Fibroblast of peridontal ligament (primary cell): ENCODE measurements around the gene FKBP2.

Experiments used
- DNase-seq: peaks from one replicate; pipeline ENCODE4 v3.0.0-alpha.2; 2010; ENCODE audit errors: extremely low read depth

Gene FKBP2

DNA sequence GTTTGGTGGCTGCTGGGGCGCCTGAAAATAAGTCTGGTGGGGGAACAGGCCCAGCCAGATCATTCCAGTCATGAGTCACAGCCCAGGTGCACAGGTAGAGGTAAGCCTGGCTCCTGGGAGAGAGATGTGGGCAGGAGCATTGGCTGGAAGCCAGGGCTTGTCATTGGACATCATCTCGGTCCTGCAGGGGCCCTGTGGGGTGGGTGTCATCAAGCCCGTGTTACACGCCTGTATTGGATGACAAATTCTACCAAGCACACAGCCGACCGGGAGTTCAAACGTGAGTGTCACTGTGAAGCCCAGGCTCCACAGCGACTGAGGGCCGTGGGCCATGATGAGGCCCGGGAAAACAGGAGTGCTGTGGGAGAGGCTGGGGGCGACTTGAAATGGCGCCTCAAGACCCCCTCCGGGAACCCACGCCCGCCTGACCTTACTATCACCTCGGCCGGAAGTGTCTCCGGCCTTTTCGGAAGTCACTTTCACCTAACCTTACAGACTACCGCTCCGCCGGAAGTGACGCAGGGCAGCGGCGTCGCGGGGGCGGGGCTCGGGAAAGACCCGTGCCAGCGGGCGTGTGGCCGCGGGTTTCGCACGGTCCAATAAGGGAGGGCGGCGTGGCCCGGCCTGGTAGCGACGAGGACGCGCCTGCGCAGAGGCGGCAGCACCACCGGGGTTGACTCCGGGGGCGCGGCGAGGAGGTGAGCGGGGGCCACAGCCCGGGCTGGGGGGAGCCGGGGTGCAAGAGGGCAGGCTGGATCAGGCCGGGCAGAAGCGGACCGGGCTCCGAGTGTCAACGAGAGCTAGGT lies at the start of gene FKBP2:
TSS of gene FKBP2 (plus strand) at position 661 of the 806 bp plus-strand sequence. CDS start 1,293 bp downstream, outside the sequence.
- DNase-seq = peak; percentile 94

GRCh38 chr11:64192434-64192833 lies 48.5 kb upstream of the FKBP2 start:
- DNase-seq = no peak

DNA sequence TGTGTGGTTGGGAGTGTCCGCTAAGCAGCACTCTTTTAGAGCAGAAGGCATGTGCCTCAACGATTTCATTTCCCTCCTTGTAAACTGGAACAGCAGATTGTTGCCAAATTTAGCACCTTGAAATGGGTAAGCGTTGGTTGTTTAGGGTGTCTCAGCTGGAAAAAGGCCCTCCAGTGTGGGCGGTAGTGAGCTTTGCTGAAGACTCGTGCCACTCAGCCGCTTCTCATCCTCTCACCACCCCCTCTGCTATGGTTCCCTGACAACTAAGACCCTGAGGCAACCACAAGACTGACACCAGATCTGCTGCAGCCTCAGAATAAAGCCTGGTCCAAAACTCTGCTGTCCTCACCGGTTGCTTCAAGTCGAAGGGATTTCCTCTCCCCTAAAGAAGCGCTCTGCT lies 44.3 kb upstream of the FKBP2 start:
- DNase-seq = no peak

GRCh38 chr11:64198511-64198910 lies 42.4 kb upstream of the FKBP2 start:
- DNase-seq = no peak

DNA sequence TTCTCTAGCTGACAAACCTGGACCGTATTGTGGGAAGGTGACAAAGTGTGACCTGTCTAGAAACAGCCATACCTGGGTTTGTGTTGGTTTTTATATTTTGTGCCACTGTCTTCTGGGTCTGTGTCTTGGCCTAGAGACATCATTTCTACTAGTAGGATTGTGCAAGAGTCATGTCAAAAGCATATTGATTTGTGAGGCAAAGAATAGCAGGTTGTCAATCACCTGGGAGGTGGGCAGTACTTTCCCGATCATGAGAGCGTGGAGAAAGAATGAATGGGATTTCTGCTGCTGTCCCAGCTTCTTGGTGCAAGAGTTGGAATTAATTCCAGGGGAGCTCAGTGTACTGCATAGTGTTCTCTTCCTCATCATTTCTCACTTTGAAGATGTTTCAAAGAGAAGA lies 39.4 kb upstream of the FKBP2 start:
- DNase-seq = no peak

GRCh38 chr11:64202992-64203391 lies 37.9 kb upstream of the FKBP2 start:
- no peak for DNase-seq

DNA sequence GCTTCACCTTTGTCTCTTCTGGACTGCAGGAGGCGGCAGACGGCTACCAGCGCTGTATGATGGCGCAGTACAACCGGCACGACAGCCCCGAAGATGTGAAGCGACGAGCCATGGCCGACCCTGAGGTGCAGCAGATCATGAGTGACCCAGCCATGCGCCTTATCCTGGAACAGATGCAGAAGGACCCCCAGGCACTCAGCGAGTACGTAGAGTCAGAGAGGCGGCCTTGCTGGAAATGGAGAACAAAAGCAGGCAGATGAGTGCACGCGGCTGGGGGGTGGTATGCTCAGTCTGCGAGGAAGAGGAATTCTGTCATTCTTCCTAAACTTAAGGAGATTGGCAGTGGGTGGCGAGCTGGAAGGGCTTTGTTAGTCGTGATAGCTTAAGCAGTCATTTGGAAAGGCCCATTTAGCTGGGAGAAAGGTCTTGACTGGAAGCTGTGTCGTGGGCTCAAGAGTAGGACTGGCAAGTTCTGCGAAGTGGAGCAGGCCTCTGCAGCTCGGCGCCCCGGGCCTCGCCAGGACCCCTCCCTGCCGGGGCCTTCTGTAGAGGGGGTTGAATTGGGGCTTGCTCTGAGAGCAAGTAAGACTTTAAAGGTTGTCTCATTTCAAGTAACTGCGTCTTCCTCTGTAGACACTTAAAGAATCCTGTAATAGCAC lies 37.3 kb upstream of the FKBP2 start:
- no peak for DNase-seq

DNA sequence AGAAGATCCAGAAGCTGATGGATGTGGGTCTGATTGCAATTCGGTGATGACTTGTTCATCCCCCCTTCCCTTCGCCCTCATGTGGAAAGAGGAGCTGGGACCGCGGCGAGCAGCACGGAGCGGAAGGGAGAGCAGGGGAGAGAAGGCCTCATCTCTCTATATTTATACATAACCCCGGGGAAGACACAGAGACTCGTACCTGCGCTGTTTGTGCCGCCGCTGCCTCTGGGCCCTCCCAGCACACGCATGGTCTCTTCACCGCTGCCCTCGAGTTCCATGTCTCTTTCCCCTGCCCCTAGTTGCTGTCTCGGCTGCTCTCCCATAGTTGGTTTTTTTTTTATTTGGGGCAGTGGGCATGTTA lies 36.8 kb upstream of the FKBP2 start:
- no peak for DNase-seq

DNA sequence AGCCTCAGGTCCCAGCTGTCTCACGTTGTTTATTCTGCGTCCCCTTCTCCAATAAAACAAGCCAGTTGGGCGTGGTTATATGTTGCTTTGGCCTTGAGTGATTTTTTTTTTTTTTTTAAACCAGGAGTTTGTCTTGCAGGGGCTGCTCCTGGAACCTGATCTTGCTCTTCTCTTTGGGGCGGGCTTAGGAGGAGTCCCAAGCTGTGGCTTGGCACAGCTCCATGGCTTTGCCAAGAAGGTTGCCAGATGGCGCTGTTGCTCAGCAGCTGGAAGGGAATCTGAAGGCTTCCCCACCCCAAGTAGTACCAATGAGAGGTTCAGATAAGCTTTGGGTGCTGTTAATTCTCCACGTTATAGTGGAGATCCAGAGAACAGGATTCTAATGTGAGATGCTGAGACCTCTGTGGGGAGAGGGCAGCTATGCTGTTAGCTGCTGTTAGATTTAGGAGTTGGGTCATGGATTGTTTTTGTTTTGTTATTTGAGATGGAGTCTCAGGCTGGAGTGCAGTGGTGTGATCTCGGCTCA lies 36.4 kb upstream of the FKBP2 start:
- DNase-seq = peak; percentile 97

DNA sequence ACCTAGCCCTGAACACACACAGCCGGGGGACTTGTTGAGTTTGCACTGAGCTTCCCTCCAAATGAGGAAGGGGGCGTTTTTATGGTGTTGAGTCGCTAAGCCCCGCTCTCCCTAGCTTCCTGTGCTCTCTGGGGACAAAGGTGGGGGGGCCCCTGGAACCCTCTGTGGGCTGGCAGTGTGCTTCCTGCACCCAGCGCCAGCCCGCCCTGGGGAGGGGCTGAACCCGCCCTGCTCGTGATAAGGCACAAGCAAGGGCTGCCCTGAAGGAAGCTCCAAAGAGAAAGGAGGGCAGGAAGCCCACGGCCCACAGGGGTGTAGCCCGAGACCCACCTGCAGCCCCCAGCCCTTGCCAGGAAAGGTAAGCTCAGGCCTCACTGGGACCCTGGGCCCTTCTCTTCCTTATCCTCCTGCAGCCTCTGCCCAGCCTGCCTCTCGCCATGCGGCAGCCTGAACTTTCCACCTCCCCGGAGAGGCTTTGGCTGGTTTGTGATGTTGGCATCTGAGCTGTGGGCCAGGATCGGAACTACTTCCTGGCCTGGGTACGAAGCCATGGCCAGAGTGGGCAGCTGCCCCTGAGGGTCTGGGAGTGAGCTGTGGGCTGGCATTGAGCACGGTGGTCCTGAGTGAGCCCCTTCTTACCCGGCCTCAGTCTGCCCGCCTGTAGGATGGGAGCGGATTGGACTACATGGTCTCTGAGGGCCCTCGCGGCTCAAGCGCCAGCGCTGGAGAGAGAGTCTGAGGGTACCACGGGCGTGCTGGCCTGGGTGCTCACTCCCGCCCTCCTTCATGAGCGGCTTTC lies 34.2 kb upstream of the FKBP2 start, which contains the start of gene FERMT3:
TSS of gene FERMT3 (plus strand) at position 265 of the 799 bp plus-strand sequence. CDS start 644 bp downstream, outside the sequence.
- DNase-seq = no peak

- DNase-seq = peak; percentile 49
Measured at GRCh38 chr11:64207256-64208085, 33.4 kb upstream of the FKBP2 start.

DNA sequence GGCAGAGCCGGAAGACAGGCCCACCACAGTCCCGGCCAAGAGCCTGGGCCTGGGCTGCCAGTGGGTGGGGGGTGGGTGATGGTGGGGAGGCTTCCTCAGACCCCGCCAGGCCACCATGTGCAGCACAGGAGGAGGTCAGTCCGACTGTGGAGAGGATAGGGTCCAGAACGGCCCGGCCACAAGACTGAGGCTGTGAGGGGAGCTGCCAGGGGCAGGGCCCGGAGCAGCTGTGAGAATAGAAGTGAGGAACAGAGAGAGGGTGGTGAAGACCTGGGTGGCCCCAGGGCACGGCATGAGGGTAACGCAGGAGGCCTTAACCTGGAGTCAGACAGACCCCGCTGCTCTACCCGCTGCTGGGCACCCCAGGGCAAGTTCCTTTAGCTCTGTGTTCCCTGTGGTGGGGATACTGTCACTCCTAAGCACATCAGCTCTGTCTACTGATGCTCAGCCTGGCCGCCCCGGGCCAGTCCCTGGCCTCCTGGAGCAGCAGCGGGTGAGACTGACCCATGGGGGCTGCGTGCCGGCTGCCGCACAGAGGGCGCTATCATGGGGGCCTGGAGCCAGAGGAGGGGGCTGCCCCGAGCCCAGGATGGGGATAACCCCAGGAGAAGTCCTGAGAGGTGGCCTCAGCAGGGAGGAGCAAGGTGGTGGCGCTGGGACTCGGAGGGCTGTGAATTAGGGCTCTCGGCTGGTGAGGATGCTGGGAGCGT lies 32.7 kb upstream of the FKBP2 start:
- no peak for DNase-seq

- no peak for DNase-seq
Measured at GRCh38 chr11:64208796-64209562, 31.9 kb upstream of the FKBP2 start.

DNA sequence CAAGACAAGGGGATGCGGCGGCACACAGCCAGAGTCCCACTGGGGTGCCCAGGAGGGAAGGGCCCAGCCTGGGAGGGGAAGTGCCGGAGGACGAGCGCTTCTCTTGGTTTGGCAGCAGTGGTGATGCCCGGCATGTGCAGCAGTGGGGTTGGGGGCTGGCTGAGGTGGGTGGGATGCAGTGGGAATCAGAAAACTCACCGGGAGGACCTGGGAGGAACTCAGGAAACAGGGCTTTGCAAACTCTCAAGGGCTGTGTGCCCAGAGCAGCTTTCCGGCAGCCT lies 31.4 kb upstream of the FKBP2 start:
- no peak for DNase-seq

GRCh38 chr11:64210301-64211020 lies 30.4 kb upstream of the FKBP2 start:
- no peak for DNase-seq

DNA sequence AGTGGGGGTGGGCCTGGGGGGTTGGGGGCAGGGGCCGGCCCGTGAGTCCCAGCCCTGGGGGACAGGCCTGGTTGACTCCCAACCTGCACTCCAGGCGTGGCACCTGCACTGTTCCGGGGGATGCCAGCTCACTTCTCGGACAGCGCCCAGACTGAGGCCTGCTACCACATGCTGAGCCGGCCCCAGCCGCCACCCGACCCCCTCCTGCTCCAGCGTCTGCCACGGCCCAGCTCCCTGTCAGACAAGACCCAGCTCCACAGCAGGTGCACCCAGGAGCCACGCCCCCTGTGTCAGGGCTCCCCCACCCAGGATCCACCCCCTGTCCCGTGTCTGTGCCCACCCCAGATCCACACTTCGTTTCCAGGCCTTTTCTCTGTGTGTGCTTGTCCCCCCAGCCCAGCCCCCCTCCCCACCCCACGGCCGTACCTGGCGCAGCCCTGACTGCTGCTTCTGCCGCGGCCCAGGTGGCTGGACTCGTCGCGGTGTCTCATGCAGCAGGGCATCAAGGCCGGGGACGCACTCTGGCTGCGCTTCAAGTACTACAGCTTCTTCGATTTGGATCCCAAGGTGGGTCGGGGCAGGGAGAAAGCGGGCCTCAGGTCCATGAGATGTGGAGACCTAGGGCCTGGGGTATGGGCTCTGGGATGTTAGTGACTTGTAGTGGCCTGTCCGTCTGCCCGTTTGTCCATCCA lies 29.6 kb upstream of the FKBP2 start:
- no peak for DNase-seq

DNA sequence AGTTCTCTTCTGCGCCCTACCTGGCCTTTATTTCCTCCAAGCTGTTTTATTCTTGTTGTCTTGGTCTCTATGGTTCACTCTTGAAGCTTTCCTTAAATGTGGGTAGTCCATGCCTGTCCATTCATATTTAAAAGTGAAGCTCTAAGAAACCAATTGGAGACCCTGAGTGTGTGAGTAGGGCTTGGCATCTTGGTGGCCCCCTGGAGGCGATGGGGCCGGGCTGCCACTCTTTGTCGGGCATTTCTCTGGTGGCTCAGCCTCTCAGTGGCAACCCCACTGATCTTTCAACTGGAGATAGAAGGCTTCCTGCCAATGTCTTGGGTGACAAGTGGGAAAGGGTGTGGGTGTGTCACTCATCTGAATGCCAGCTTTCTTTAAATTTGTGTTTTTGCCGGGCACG lies 24.0 kb upstream of the FKBP2 start:
- no peak for DNase-seq

GRCh38 chr11:64218628-64219353 lies 22.1 kb upstream of the FKBP2 start:
- no peak for DNase-seq
